Caco-2 (cell line): ENCODE data around the gene KIFC3. TPM values are rescaled to one million over a fixed set of nuclear protein-coding genes. Genes with fewer than 3 reads are reported as not detected.
"Not testable (repeated sequence)": the region's sequence is repeated elsewhere in the genome, so short reads cannot be mapped to it uniquely, and the experiment has no call there.

Experiments used
- BruUV-seq: library from RNA; stranded (reverse); fragments of 400-500 nt; replicated peaks from 2 replicates; lab custom pipeline; 2021; lab: Mats Ljungman, UMichigan
- CTCF ChIA-PET: fragments of 300-600 bp; sonication (Branson Sonifier 250); formaldehyde crosslinking; loops from one replicate; lab custom pipeline; 2022; ENCODE audit warnings: antibody characterized with exemption; lab: Charles Lee
- POLR2A ChIA-PET: fragments of 300-600 bp; sonication (Branson Sonifier 250); formaldehyde crosslinking; loops from one replicate; lab custom pipeline; 2022; ENCODE audit warnings: antibody characterized with exemption; lab: Charles Lee
- DNase-seq, 2 experiments: peaks; one replicate each; pipeline versions ENCODE4 v3.0.0 to v3.0.0-alpha.2; 2020 to 2022
- H3K27me3 ChIP-seq: replicated peaks from 2 replicates; pipeline ENCODE4 v1.6.0; 2011; ENCODE audit warnings: low read length; ENCODE audit not compliant: control insufficient read depth, insufficient read depth
- H3K36me3 ChIP-seq: 2 replicates; pipeline ENCODE4 v1.5.1; 2011; ENCODE audit warnings: low read length; ENCODE audit not compliant: control insufficient read depth, insufficient read depth
- H3K4me1 ChIP-seq: fragments of 250-450 bp; sonication (Bioruptor Pico); 2 replicates; pipeline ENCODE4 v1.5.1; 2020; ENCODE audit warnings: mild to moderate bottlenecking
- H3K4me3 ChIP-seq: 2 replicates; pipeline ENCODE4 v1.5.1; 2011; ENCODE audit warnings: low read depth, mild to moderate bottlenecking, control low read depth, low read length
- H3K9me3 ChIP-seq: fragments of 250-450 bp; sonication (Bioruptor Pico); 2 replicates; pipeline ENCODE4 v1.5.1; 2020; ENCODE audit warnings: mild to moderate bottlenecking, moderate library complexity
- H3K27ac Mint-ChIP-seq: one replicate; pipeline ENCODE4 v1.8.0; 2022; ENCODE audit warnings: mixed read lengths; ENCODE audit not compliant: unreplicated experiment
- H3K27me3 Mint-ChIP-seq: one replicate; pipeline ENCODE4 v1.8.0; 2022; ENCODE audit warnings: mixed read lengths; ENCODE audit not compliant: insufficient read depth, unreplicated experiment
- H3K36me3 Mint-ChIP-seq: one replicate; pipeline ENCODE4 v1.8.0; 2022; ENCODE audit warnings: mild to moderate bottlenecking, mixed read lengths; ENCODE audit not compliant: insufficient read depth, unreplicated experiment
- H3K4me1 Mint-ChIP-seq: one replicate; pipeline ENCODE4 v1.8.0; 2022; ENCODE audit warnings: low read depth, mixed read lengths; ENCODE audit not compliant: unreplicated experiment
- H3K4me3 Mint-ChIP-seq: one replicate; pipeline ENCODE4 v1.8.0; 2022; ENCODE audit warnings: mild to moderate bottlenecking, moderate library complexity, mixed read lengths; ENCODE audit not compliant: unreplicated experiment
- H3K9me3 Mint-ChIP-seq: one replicate; pipeline ENCODE4 v1.8.0; 2022; ENCODE audit warnings: mixed read lengths; ENCODE audit not compliant: unreplicated experiment
- CTCF ChIP-seq, 2 experiments: fragments of 200-600 bp in 1 of 2; IDR thresholded peaks; 1 replicate in 1 of 2; 2 replicates in 1 of 2; pipeline versions ENCODE4 v1.5.1 to v1.8.0; 2011 to 2022; ENCODE audit warnings: antibody characterized with exemption in 1 of 2, control low read depth in 1 of 2, inconsistent platforms in 1 of 2, low read depth in 1 of 2, low read length in 1 of 2, mild to moderate bottlenecking in 1 of 2, moderate library complexity in 1 of 2; ENCODE audit not compliant: insufficient read depth in 1 of 2, severe bottlenecking in 1 of 2, unreplicated experiment in 1 of 2
- intact Hi-C: fragments of 100-400 bp; cut with micrococcal nuclease; formaldehyde crosslinking; loops from one replicate; pipeline ENCODE4 v1.10.0; 2022; ENCODE audit not compliant: unreplicated experiment
- total RNA-seq: library from RNA; stranded (reverse); gene quantifications from 2 replicates; pipeline ENCODE4 v1.2.3, GENCODE V29; 2022

KIFC3 gene
- total RNA-seq, 1 experiment from 2014 or later, result 103 TPM

GRCh38 chr16:57797526-57798266 lies 4.6 kb downstream of the KIFC3 start:
- H3K4me3 Mint-ChIP-seq, result peak overlapping the region; percentile 92
- Histone ChIP-seq H3K27me3 (no peaks in the 10 kb centered on the region), H3K4me3 (peak overlapping the region; percentile 43), H3K4me1 (peaks cover 57% of the 10 kb centered on the region), H3K9me3 (no peaks in the 10 kb centered on the region), H3K36me3 (no peaks in the 10 kb centered on the region)
- BruUV-seq, result no TSS peak
- no peaks in the 10 kb centered on the region for H3K27me3 Mint-ChIP-seq
- H3K9me3 Mint-ChIP-seq, result no peaks in the 10 kb centered on the region
- intact Hi-C loops, result loop anchor here (1.0 to 5.0 kb wide), 7 partner anchors 11 to 330 kb away; partner anchors contain the start of genes CFAP20, USB1 and ZNF319
- peak in 1 of 2 experiments; percentile 14 for TF ChIP-seq CTCF (IDR thresholded peaks at IDR 0.05; ENCODE audit: insufficient read depth in 1 of 2, low read depth in 1 of 2, low read length in 1 of 2, severe bottlenecking in 1 of 2, unreplicated experiment in 1 of 2)
- ChIA-PET CTCF (interaction anchor here (0.7 to 6.7 kb wide), 9 partner anchors 9 to 332 kb away, joined by 3 to 63 read pairs (median 5); partner anchors contain the start of genes CFAP20 and KATNB1), POLR2A (interaction anchor here (0.8 to 1.5 kb wide), 6 partner anchors 11 to 65 kb away, joined by 4 to 9 read pairs (median 5); partner anchors contain the start of gene KATNB1)
- DNase-seq, result peak; percentile 96
- H3K27ac Mint-ChIP-seq, result peak overlapping the region; percentile 96
- H3K36me3 Mint-ChIP-seq, result peaks cover 25% of the 10 kb centered on the region
- peaks cover 46% of the 10 kb centered on the region for H3K4me1 Mint-ChIP-seq

- H3K4me1 ChIP-seq, result peaks cover 54% of the 10 kb centered on the region
- H3K4me3 Mint-ChIP-seq, result peak overlapping the region; percentile 92
- peak overlapping the region; percentile 96 for H3K27ac Mint-ChIP-seq
- ChIA-PET POLR2A (interaction anchor here (1.0 to 1.5 kb wide), 4 partner anchors 11 to 66 kb away, joined by 4 to 9 read pairs (median 6); partner anchors contain the start of gene KATNB1), CTCF (interaction anchor here (0.8 to 6.7 kb wide), 8 partner anchors 10 to 150 kb away, joined by 3 to 63 read pairs (median 5); partner anchors contain the start of gene KATNB1)
- peaks cover 43% of the 10 kb centered on the region for H3K4me1 Mint-ChIP-seq
- peak overlapping the region; percentile 43 for H3K4me3 ChIP-seq
- no peak for DNase-seq
- peaks cover 25% of the 10 kb centered on the region for H3K36me3 Mint-ChIP-seq
- no peaks in the 10 kb centered on the region for H3K36me3 ChIP-seq
- BruUV-seq, result TSS peak; percentile 11
- intact Hi-C loops, result loop anchor here (1.0 to 5.0 kb wide), 7 partner anchors 11 to 330 kb away; partner anchors contain the start of genes CFAP20, USB1 and ZNF319
- H3K9me3 Mint-ChIP-seq, result no peaks in the 10 kb centered on the region
- no peaks in the 10 kb centered on the region for H3K27me3 Mint-ChIP-seq
- no peak for TF ChIP-seq CTCF (IDR thresholded peaks at IDR 0.05; ENCODE audit: insufficient read depth in 1 of 2, low read depth in 1 of 2, low read length in 1 of 2, severe bottlenecking in 1 of 2, unreplicated experiment in 1 of 2)
- no peaks in the 10 kb centered on the region for H3K27me3 ChIP-seq
- no peaks in the 10 kb centered on the region for H3K9me3 ChIP-seq
These were observed 5.1 kb downstream of the KIFC3 start for GRCh38 chr16:57797216-57797525.

- peaks cover 52% of the 10 kb centered on the region for H3K4me1 ChIP-seq
- Mint-ChIP-seq H3K36me3 (peaks cover 33% of the 10 kb centered on the region), H3K4me1 (peaks cover 43% of the 10 kb centered on the region), H3K27ac (peak overlapping the region; percentile 69)
- H3K4me3 ChIP-seq, H3K4me3 Mint-ChIP-seq, H3K27me3 Mint-ChIP-seq, H3K27me3 ChIP-seq, BruUV-seq, DNase-seq, H3K9me3 Mint-ChIP-seq, H3K9me3 ChIP-seq, H3K36me3 ChIP-seq: not testable (repeated sequence)
- intact Hi-C loops, result loop anchor here (5.0 kb wide), 3 partner anchors 191 to 331 kb away; partner anchors contain the start of genes CFAP20, USB1 and ZNF319
- ChIA-PET POLR2A (interaction anchor here (0.6 to 1.1 kb wide), 2 partner anchors 67 to 201 kb away, joined by 3 read pairs; no protein-coding TSS in a partner anchor), CTCF (interaction anchor here (0.9 to 2.9 kb wide), 6 partner anchors 8 to 67 kb away, joined by 3 to 38 read pairs (median 5); no protein-coding TSS in a partner anchor)
These were observed 6.3 kb downstream of the KIFC3 start for GRCh38 chr16:57796014-57796413.
